GM19467 (cell line): ENCODE results near the gene DNAJC22.
A peak's percentile ranks its signal among the peaks of the same experiment; 100 is the strongest.
"Not testable (repeated sequence)": the region's sequence is repeated elsewhere in the genome, so short reads cannot be mapped to it uniquely, and the experiment has no call there.

Experiments
- ATAC-seq: cut with Tn5 transposase; IDR thresholded peaks from one replicate; pipeline ENCODE4 v1.9.1; 2021; ENCODE audit warnings: mild to moderate bottlenecking, moderate library complexity; ENCODE audit not compliant: unreplicated experiment

DNAJC22 gene

GRCh38 chr12:49346659-49347310 is at the start of gene DNAJC22:
Gene DNAJC22 (plus strand): TSS chr12:49346888. CDS start chr12:49348873, 1,985 bp downstream.
- no peak for ATAC-seq

DNA sequence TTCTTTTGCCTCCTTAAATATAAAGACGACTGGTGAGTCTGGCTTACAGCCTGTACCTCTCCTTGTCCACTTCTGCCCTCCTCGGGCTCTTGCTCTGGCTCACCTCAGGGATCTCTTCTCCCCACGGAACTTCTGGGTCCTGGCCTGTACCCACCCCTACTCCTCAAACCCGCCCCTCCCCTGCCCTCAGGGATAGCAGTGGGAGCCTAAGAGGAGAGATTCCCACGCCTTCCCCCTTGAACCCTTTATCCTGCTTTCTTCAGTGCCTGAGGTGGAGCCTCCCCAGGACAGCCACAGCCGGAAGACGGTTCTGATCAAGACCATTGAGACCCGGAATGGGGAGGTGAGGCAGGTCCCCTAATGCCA is 49.0 kb upstream of the DNAJC22 start:
- no peak for ATAC-seq

- no peak for ATAC-seq
Observed at GRCh38 chr12:49298160-49298559, 48.5 kb upstream of the DNAJC22 start.

DNA sequence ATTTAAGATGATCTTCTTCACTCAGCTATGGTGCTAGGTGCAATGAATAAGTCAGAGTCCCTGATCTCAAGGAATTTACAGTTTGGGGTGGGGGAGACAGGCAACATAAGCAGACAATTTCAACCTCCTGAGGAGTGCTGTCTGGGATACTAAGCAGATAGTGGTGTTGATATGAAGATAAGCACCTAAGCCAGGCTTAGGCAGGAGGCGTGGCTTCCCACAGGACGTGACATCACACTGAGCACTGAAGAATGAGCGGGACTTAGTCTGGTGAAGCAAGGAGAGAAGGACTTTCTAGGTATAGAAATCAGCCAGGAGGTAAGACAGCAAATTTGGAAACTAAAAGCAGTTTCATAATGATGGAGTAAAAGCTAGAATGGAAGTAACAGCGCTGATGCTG is 44.9 kb upstream of the DNAJC22 start:
- no peak for ATAC-seq

DNA sequence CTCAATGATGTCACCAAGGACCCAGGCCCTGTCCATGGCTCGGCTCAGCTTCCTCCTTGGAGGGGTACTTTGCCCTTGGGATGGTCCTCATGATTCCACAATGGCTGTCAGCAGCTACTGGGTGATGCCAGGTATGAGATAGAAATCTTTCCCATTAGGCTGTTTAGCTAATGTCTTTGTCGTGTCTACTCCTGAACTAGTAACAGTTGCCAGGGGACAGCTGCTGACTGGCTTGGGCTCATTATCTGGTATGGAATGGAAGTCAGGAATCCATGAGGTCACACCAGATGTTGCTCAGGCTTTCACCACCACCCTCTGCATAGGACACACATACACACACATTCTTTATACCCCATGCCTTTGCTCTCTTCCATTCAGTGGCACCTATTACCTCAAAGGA is 42.5 kb upstream of the DNAJC22 start:
- ATAC-seq = no peak

DNA sequence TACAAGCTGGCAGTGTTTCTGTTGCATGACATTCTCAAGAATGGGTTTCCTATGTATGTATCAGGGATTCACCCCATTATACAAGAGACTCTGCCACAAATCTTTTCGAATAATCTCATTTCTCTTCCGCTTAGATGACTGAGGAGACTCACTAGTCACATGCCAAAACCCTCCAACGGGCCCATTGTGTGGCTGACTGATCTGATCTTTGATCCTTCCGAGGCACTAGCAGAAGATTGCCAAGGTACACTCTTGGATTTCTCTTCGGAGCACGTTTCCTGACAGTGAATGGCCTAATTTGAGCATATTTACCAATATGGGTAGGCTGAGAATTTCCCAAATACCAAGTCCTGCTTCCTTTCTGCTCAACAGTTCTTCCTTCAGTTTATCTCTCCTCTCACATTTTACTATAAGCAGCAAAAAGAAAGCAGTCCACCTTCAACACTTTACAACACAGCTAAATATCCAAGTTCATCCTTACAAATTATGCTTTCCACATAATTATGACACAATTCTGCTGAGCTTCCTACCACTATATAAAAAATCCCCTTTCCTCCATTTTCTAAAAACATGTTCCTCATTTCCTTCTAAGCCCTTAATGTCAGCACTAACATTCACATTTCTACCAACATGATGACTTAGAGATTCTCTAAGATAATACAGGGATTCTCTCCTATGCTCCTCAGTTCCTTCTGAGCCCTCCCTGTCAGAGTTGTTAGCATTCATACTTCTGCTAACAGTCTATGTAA is 40.8 kb upstream of the DNAJC22 start:
- no peak for ATAC-seq

DNA sequence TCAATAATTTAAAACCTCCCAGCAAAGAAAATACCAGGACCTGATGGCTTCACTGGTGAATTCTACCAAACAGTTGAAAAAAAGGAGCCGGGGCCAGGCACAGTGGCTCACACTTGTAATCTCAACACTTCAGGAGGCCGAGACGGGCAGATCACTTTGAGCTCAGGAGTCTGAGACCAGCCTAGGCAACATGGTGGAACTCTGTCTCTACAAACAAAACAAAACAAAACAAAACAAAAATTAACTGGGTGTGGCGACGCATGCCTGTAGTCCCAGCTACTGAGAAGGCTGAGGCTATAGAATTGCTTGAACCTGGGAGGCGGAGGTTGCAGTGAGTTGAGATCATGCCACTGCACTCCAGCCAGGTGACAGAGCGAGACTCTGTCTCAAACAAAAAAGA is 37.3 kb upstream of the DNAJC22 start:
- ATAC-seq = no peak

DNA sequence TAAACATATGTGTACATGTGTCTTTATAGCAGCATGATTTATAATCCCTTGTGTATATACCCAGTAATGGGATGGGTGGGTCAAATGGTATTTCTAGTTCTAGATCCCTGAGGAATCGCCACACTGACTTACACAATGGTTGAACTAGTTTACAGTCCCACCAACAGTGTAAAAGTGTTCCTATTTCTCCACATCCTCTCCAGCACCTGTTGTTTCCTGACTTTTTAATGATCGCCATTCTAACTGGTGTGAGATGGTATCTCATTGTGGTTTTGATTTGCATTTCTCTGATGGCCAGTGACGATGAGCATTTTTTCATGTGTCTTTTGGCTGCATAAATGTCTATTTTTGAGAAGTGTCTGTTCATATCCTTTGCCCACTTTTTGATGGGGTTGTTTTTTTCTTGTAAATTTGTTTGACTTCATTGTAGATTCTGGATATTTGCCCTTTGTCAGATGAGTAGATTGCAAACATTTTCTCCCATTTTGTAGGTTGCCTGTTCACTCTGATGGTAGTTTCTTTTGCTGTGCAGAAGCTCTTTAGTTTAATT is 36.2 kb upstream of the DNAJC22 start:
- not testable (repeated sequence) for ATAC-seq

DNA sequence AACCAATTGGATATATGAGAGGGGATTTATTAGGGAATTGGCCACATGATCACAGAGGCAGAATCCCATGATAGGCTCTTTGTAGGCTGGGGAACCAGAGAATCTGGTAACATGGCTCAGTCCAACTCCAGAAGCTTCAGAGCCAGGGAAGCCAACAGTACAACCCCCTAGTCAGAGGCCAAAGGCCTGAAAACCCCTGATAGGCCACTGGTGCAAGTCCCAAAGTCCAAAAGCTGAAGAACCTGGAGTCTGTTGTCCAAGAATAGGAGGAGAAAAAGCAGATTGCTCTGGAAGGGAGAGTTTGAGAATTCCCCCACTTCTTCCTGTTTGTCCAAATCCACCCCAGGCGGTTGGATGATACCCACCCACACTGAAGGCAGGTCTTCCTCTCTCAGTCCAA is 31.9 kb upstream of the DNAJC22 start:
- no peak for ATAC-seq

DNA sequence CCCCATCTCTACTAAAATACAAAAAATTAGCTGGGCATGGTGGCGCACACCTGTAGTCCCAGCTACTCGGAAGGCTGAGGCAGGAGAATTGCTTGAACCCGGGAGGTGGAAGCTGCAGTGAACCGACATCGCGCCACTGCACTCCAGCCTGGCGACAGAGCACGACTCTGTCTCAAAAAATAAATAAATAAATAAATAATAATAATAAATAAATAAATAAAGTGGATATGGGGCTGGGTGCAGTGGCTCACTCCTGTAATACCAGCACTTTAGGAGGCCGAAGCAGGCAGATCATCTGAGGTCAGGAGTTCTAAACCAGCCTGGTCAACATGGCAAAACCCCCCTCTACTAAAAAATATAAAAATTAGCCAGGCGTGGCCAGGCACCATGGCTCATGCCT is 29.6 kb upstream of the DNAJC22 start:
- ATAC-seq = not testable (repeated sequence)

DNA sequence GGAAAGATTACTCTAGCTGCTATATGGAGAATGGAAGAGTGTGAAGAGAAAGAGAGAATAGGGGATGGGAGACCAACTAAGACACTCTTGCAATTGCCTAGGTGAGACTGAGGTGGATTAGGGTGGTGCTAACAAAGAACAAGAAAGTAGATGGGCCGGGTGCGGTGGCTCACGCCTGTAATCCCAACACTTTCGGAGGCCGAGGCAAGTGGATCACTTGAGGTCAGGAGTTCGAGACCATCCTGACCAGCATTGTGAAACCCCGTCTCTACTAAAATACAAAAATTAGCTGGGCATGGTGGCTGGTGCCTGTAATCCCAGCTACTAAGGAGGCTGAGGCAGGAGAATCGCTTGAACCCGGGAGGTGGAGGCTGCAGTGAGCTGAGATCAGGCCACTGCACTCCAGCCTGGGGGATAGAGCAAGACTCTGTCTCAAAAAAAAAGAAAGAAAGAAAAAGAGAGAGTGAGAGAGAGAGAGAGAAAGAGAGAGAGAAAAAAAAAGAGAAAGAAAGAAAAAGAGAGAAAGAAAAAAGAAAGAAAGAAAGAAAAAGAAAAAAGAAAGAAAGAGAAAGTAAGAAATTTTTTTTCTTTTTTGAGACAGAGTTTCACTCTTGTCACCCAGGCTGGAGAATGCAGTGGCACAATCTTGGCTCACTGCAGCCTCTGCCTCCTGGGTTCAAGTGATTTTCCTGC is 26.1 kb upstream of the DNAJC22 start:
- ATAC-seq = not testable (repeated sequence)

DNA sequence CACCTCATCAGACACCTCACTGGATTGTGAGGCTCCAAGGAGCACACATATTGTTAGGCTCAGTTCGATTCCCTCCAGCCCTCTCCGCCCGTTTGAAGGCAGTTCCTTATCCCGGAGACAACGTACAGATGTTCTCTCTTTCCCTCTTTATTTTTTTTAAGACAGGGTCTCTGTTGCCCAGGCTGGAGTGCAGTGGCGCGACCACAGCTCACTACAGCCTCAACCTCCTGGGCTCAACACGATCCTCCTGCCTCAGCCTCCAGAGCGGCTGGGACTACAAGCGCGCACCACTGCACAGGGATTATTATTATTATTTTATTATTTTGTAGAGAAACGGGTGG is 24.4 kb upstream of the DNAJC22 start:
- no peak for ATAC-seq

DNA sequence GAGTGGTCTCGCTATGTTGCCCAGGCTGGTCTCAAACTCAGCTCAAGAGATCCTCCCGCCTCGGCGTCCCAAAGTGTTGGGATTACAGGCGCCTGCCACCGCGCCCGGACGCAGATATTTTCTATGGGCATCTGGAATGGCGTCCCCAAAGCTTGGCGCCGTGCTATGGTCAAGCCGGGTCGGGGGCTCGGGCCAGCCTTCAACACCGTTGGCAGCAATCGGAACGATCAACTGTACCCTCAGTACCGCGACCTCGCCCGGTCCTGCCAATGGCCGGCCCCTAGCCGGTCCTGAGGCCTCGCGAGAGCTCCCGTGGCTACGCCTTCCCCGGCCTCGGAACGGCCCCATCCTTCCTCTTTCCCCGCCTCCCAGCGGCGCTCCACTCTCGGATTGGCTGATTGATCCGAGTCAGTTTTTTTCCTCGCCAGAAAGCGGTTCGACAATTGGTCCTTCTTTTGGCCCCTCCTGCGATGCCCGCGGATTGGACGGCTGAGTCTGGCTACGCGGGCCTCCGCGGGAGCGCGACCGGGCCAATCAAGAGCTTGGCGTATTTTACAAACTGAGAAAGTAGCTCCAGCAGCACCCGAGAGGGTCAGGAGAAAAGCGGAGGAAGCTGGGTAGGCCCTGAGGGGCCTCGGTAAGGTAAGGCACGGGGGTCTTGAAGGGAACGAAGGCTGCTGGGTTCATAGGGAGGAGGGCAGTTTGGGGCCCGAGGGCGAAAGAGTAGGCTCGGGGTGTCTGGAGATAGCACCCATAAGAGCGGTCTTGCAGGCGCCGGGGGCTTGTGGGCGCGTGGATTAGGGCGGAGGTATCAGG is 23.8 kb upstream of the DNAJC22 start, which contains the start of gene TROAP:
Gene TROAP, plus strand, starts transcription at position 548 of the 816 bp plus-strand sequence. CDS start 354 bp downstream, outside the sequence.
- ATAC-seq = peak; percentile 96

DNA sequence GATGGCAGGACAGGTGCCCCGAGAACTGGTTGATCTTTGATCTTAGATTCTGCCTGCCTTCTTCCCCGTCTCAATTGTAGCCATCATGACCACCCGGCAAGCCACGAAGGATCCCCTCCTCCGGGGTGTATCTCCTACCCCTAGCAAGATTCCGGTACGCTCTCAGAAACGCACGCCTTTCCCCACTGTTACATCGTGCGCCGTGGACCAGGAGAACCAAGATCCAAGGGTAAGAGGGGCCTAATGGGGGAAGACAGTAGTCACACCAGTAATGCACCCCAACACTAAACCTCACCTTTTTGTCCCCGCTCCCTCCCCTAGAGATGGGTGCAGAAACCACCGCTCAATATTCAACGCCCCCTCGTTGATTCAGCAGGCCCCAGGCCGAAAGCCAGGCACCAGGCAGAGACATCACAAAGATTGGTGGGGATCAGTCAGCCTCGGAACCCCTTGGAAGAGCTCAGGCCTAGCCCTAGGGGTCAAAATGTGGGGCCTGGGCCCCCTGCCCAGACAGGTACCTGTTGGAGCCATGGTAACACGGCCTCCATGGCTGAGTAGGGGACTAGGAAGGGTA is 23.1 kb upstream of the DNAJC22 start:
- ATAC-seq = no peak

DNA sequence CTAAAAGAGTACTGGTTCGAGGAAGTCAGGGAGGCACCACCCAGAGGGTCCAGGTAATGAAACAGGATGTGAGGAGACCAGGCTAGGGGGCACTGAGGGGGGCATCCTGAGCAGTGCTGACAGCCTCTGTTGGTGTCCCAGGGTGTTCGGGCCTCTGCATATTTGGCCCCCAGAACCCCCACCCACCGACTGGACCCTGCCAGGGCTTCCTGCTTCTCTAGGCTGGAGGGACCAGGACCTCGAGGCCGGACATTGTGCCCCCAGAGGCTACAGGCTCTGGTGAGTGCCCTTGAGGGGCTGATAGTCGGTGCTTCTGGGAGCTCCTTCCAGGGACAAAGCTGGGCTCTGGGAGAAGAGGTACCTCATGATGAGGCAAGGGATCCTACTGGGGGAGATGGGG is 21.1 kb upstream of the DNAJC22 start:
- no peak for ATAC-seq

DNA sequence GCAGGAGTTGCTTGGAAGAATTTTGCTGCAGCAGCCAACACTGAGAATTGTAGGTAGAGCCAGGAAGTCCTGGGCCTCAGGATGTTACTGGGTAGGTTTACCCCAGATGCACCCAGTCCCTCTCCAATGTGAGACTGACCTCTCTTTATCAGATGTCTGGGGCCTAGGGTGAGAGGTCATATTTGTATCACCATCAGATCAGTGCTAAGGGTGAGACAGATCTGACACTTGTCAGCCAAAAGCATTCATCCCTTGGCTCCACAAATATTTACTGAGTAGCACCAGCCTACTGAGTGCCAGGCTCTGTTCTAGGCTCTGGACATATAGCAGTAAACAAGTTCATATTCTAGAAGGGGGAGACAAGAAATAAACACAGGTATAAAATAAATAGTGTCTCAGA is 19.3 kb upstream of the DNAJC22 start:
- no peak for ATAC-seq

DNA sequence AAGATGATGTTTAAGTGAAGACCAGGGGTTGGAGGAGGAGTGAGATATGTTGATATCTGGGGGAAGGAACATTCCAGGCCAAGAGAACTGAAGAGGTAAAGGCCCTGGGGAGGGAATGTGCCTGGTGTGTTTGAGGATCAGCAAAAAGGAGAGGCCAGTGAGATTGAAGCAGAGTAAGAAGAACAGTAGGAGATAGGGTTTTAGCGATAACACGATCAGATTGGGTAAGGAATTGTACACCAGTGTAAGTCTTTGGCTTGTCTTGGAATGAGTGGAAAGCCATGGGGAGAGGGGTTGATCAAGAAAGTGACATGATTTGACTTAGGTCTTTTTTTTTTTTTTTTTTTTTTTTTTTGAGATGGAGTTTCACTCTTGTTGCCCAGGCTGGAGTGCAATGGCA is 18.8 kb upstream of the DNAJC22 start:
- ATAC-seq = no peak

DNA sequence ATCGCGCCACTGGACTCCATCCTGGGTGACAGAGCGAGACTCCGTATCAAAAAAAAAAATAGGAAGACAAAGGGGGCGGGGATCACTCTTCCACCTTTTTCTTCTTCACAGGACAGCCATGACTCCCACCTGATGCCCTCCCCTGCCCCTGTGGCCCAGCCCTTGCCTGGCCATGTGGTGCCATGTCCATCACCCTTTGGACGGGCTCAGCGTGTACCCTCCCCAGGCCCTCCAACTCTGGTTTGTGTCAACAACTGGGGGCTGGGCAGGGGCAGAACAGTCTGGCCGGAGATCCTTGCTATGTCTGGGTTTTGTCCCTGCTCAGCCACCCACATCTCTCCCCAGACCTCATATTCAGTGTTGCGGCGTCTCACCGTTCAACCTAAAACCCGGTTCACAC is 17.9 kb upstream of the DNAJC22 start:
- ATAC-seq = no peak

GRCh38 chr12:49330032-49330619 is 16.6 kb upstream of the DNAJC22 start:
- ATAC-seq = no peak
